Measurements from ENCODE around the gene CDH4. TPM values are rescaled to one million over a fixed set of nuclear protein-coding genes. Genes with fewer than 3 reads are reported as not detected.

CDH4 gene
- total and polyA plus RNA-seq, 2 of the 8 experiments (the other 6 are each of a cell fraction or from before 2014, with no cell fraction given), result 4.3 to 7.9 TPM

- no peak for DNase-seq (ENCODE audit: low read depth in 1 of 2, low spot score in 2 of 2)
- Histone ChIP-seq H2AK5ac (ENCODE audit: low read depth, low read length) (peak overlapping the region; percentile 24; the same call in 1 of the 2 replicates), H3K4ac (replicated peaks; ENCODE audit: insufficient read length, low read depth, low read length) (no peak overlapping the region), H3K27me3 (replicated peaks in 1 of 4; ENCODE audit: control insufficient read depth in 3 of 4, extremely low read depth in 1 of 4, insufficient read depth in 3 of 4, low read length in 3 of 4) (peaks cover 0 to 2% (median 0%) of the 10 kb centered on the region in 4 experiments; a peak in 2 of 7 replicates), H3K23ac (ENCODE audit: insufficient read length) (no peak overlapping the region), H4K8ac (ENCODE audit: extremely low read depth, insufficient read depth, low read length) (no peak overlapping the region), H3K18ac (ENCODE audit: extremely low read depth, low read length) (no peak overlapping the region), H4K20me1 (replicated peaks in 1 of 2; ENCODE audit: control insufficient read depth in 1 of 2, insufficient read depth in 2 of 2, low read length in 2 of 2) (no peaks in the 10 kb centered on the region), H3K4me2 (ENCODE audit: insufficient read depth in 1 of 2, low read depth in 2 of 2, low read length in 2 of 2) (no peak overlapping the region), H2BK20ac (ENCODE audit: low read length) (no peak overlapping the region), H4K91ac (replicated peaks; ENCODE audit: insufficient read length, low read length) (no peak overlapping the region), H3K9ac (replicated peaks in 1 of 4; ENCODE audit: extremely low read depth in 1 of 4, low read depth in 3 of 4, low read length in 3 of 4) (no peak overlapping the region), H4K5ac (ENCODE audit: insufficient read length, low read depth, low read length) (no peak overlapping the region), H2AFZ (ENCODE audit: low read length) (no peak overlapping the region), H3K4me3 (ENCODE audit: extremely low read depth in 1 of 4, insufficient read depth in 2 of 4, low read depth in 3 of 4, low read length in 4 of 4) (no peak overlapping the region), H3K9me3 (ENCODE audit: insufficient read depth in 2 of 2, low read depth in 1 of 2, low read length in 1 of 2) (no peaks in the 10 kb centered on the region; a peak in 1 of 4 replicates), H3K4me1 (replicated peaks in 1 of 4; ENCODE audit: control insufficient read depth in 3 of 4, insufficient read depth in 4 of 4, low read length in 3 of 4) (peaks cover 0 to 7% (median 1%) of the 10 kb centered on the region in 4 experiments; a peak in 1 of 7 replicates), H3K14ac (ENCODE audit: insufficient read length) (no peak overlapping the region), H3K79me2 (ENCODE audit: control insufficient read depth in 1 of 2, insufficient read depth in 2 of 2, low read length in 2 of 2) (no peaks in the 10 kb centered on the region), H3K27ac (ENCODE audit: low read depth, low read length) (no peak overlapping the region), H3K23me2 (ENCODE audit: low read depth, low read length) (peaks cover 11% of the 10 kb centered on the region; the same call in 1 of the 2 replicates), H3K79me1 (ENCODE audit: low read depth, low read length) (no peaks in the 10 kb centered on the region), H3K36me3 (ENCODE audit: control insufficient read depth in 2 of 4, insufficient read depth in 4 of 4, low read length in 3 of 4) (no peaks in the 10 kb centered on the region), H3K56ac (replicated peaks; ENCODE audit: insufficient read length, low read depth, low read length) (no peak overlapping the region), H2BK120ac (replicated peaks; ENCODE audit: low read depth, low read length) (no peak overlapping the region), H2BK5ac (ENCODE audit: low read depth, low read length) (no peak overlapping the region), H2BK15ac (ENCODE audit: low read length) (no peak overlapping the region), H2BK12ac (ENCODE audit: low read depth, low read length) (no peak overlapping the region)
- ChIA-PET CTCF (ENCODE audit: partially characterized antibody) (interaction anchor here (1.5 kb wide), 1 partner anchor 26 kb away, joined by 3 read pairs; no protein-coding TSS in a partner anchor), POLR2A (ENCODE audit: partially characterized antibody) (interaction anchor here (1.2 kb wide), 1 partner anchor 17 kb away, joined by 3 read pairs; no protein-coding TSS in a partner anchor)
- WGBS, 2 experiments (ENCODE audit: extremely low coverage in 1 of 2, insufficient coverage in 1 of 2, insufficient read length in 1 of 2, insufficient replicate concordance in 2 of 2, low coverage in 1 of 2, low lambda C conversion rate in 2 of 2, missing lambda C conversion rate in 1 of 2), result 81 to 97% methylated on average over 4 to 7 of the region's 7 CpGs
- no peak for FAIRE-seq
- TF ChIP-seq CBX5 (IDR thresholded peaks at IDR 0.05; ENCODE audit: low read depth, low read length), result no peak
- no peak for TF ChIP-seq TAF7 (optimal IDR thresholded peaks at IDR 0.05; ENCODE audit: borderline replicate concordance, low read depth, low read length)
- TF ChIP-seq ZNF274 (IDR thresholded peaks at IDR 0.05; ENCODE audit: borderline replicate concordance, extremely low read depth, low read length), result no peak
- TF ChIP-seq RFX5 (IDR thresholded peaks at IDR 0.05; ENCODE audit: borderline replicate concordance, low read depth, low read length), result no peak
- TF ChIP-seq POU5F1 (IDR thresholded peaks at IDR 0.05; ENCODE audit: low read depth, low read length), result no peak
- TF ChIP-seq, protein P1, sequence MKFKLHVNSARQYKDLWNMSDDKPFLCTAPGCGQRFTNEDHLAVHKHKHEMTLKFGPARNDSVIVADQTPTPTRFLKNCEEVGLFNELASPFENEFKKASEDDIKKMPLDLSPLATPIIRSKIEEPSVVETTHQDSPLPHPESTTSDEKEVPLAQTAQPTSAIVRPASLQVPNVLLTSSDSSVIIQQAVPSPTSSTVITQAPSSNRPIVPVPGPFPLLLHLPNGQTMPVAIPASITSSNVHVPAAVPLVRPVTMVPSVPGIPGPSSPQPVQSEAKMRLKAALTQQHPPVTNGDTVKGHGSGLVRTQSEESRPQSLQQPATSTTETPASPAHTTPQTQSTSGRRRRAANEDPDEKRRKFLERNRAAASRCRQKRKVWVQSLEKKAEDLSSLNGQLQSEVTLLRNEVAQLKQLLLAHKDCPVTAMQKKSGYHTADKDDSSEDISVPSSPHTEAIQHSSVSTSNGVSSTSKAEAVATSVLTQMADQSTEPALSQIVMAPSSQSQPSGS (IDR thresholded peaks at IDR 0.05; ENCODE audit: low read length), result no peak
- no peak for TF ChIP-seq HDAC6 (IDR thresholded peaks at IDR 0.05; ENCODE audit: low read depth, low read length)
- TF ChIP-seq TAF1 (IDR thresholded peaks at IDR 0.05; ENCODE audit: low read depth, low read length), result no peak
These were observed 320.7 kb downstream of the CDH4 start for GRCh38 chr20:61572789-61573188.

Data from H1 (cell line).